A549 (cell line): ENCODE results near the gene LRRC47.

Source experiments
- BHLHE40 ChIP-seq: IDR thresholded peaks from 2 replicates; pipeline ENCODE4 v1.6.1; 2012; ENCODE audit warnings: low read depth, low read length, inconsistent platforms
- CBX8 ChIP-seq: fragments of 200-600 bp; sonication (generic); IDR thresholded peaks from 2 replicates; pipeline ENCODE4 v1.6.1; 2016
- CTCF ChIP-seq: fragments of >200 bp; sonication (Bioruptor Twin); formaldehyde crosslinking; IDR thresholded peaks from 3 replicates; pipeline ENCODE4 v1.5.1; 2016
- FOSL2 ChIP-seq, 2 experiments: fragments of 450-650 bp in 1 of 2; fragments of >200 bp in 1 of 2; sonication (Bioruptor Twin) in 1 of 2; formaldehyde crosslinking; IDR thresholded peaks; 2 replicates each; pipeline versions ENCODE4 v1.5.0 to v1.6.1; 2016 to 2020; ENCODE audit warnings: mild to moderate bottlenecking in 1 of 2, moderate library complexity in 1 of 2
- GATA3 ChIP-seq: IDR thresholded peaks from 2 replicates; pipeline ENCODE4 v1.6.1; 2012; ENCODE audit warnings: borderline replicate concordance
- HDAC2 ChIP-seq: fragments of 200-600 bp; sonication (generic); IDR thresholded peaks from 2 replicates; pipeline ENCODE4 v1.6.1; 2016
- MAZ ChIP-seq: fragments of 150-350 bp; IDR thresholded peaks from 2 replicates; pipeline ENCODE4 v1.6.1; 2014; ENCODE audit warnings: antibody characterized with exemption, low read depth, low read length, borderline replicate concordance
- POLR2A ChIP-seq: IDR thresholded peaks from 2 replicates; pipeline ENCODE4 v1.6.1; 2012; ENCODE audit warnings: mild to moderate bottlenecking, low read length
- RAD21 ChIP-seq, 2 experiments: fragments of >200 bp in 1 of 2; sonication (Bioruptor Twin) in 1 of 2; formaldehyde crosslinking in 1 of 2; IDR thresholded peaks in 1 of 2; conservative IDR thresholded peaks in 1 of 2; 2 replicates in 1 of 2; 3 replicates in 1 of 2; pipeline ENCODE4 v1.6.1; 2012 to 2018; ENCODE audit warnings: inconsistent platforms in 1 of 2
- TF ChIP-seq, protein P1 (sequence below): fragments of 250-450 bp; sonication (Bioruptor Pico); IDR thresholded peaks from 2 replicates; pipeline ENCODE4 v1.5.0; 2021; ENCODE audit warnings: mild to moderate bottlenecking, moderate library complexity, borderline replicate concordance

DNA sequence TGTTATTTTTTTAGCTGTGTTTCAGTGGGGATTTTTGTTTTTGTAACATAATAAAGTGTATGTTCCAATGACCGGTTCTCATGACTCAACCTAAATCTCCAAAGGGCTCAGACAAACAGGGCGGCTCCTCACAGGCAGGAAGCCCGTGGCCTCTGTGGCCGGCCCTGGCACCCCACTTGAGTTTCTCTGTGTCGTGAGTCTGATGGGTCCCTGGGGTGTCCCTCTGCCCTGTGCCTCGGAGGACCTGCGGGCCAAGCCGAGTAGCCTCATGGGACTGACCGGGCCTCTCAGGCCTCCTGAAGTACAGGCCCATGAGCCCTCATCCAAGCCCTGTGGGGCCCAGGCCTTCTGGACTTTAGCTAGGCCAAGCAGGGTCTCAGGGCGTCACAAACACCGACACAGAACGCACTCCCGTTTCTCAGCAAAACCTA, 60.2 kb downstream of the LRRC47 start:
- TF ChIP-seq POLR2A (no peak), BHLHE40 (no peak), CTCF (no peak), FOSL2 (IDR thresholded peaks at IDR 0.05) (no peak), FOSL2 (CRISPR knock-in tag; IDR thresholded peaks at IDR 0.05) (no peak), RAD21 (conservative IDR thresholded peaks at IDR 0.05 in 1 of 2, IDR thresholded peaks at IDR 0.05 in 1 of 2) (no peak), MAZ (no peak), HDAC2 (no peak), GATA3 (no peak), CBX8 (no peak)
- TF ChIP-seq, protein P1, sequence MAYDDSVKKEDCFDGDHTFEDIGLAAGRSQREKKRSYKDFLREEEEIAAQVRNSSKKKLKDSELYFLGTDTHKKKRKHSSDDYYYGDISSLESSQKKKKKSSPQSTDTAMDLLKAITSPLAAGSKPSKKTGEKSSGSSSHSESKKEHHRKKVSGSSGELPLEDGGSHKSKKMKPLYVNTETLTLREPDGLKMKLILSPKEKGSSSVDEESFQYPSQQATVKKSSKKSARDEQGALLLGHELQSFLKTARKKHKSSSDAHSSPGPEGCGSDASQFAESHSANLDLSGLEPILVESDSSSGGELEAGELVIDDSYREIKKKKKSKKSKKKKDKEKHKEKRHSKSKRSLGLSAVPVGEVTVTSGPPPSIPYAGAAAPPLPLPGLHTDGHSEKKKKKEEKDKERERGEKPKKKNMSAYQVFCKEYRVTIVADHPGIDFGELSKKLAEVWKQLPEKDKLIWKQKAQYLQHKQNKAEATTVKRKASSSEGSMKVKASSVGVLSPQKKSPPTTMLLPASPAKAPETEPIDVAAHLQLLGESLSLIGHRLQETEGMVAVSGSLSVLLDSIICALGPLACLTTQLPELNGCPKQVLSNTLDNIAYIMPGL (CRISPR knock-in tag), result no peak
